H1 (cell line): Measurements from ENCODE around the gene SSH2. TPM values are rescaled to one million over a fixed set of nuclear protein-coding genes. Genes with fewer than 3 reads are reported as not detected.

ENCODE experiments used
- CTCF ChIA-PET: fragments of 300-600 bp; sonication (Branson Sonifier 250); formaldehyde crosslinking; loops from one replicate; lab custom pipeline; 2021; ENCODE audit not compliant: partially characterized antibody; lab: Charles Lee
- POLR2A ChIA-PET: fragments of 300-600 bp; sonication (Branson Sonifier 250); formaldehyde crosslinking; loops from one replicate; lab custom pipeline; 2021; ENCODE audit warnings: inconsistent platforms; ENCODE audit not compliant: partially characterized antibody; lab: Charles Lee
- DNase-seq, 2 experiments: peaks; one replicate each; pipeline versions ENCODE4 v3.0.0 to v3.0.0-alpha.2; 2010 to 2022; ENCODE audit warnings: low spot score in 2 of 2, low read depth in 1 of 2, mixed read lengths in 1 of 2
- FAIRE-seq: peaks from 2 replicates; lab custom pipeline; 2011; peaks lifted over from hg19 to GRCh38; lab: Jason Lieb, UNC
- H2AFZ ChIP-seq: 2 replicates; pipeline ENCODE4 v1.8.1; 2012; ENCODE audit warnings: low read length, inconsistent platforms
- H2AK5ac ChIP-seq: 2 replicates; pipeline ENCODE4 v1.6.1; 2013; ENCODE audit warnings: low read depth, low read length
- H2BK120ac ChIP-seq: replicated peaks from 2 replicates; pipeline ENCODE3; 2013; ENCODE audit warnings: low read depth, low read length, inconsistent platforms
- H2BK12ac ChIP-seq: 2 replicates; pipeline ENCODE4 v1.6.1; 2013; ENCODE audit warnings: low read depth, low read length
- H2BK15ac ChIP-seq: 2 replicates; pipeline ENCODE4 v1.6.1; 2013; ENCODE audit warnings: low read length
- H2BK20ac ChIP-seq: 2 replicates; pipeline ENCODE4 v1.6.1; 2013; ENCODE audit warnings: low read length
- H2BK5ac ChIP-seq: 2 replicates; pipeline ENCODE4 v1.6.1; 2013; ENCODE audit warnings: low read depth, low read length
- H3K14ac ChIP-seq: 2 replicates; pipeline ENCODE4 v1.6.1; 2013; ENCODE audit warnings: inconsistent platforms; ENCODE audit not compliant: insufficient read length
- H3K18ac ChIP-seq: 2 replicates; pipeline ENCODE4 v1.6.1; 2013; ENCODE audit warnings: low read length; ENCODE audit errors: extremely low read depth
- H3K23ac ChIP-seq: 2 replicates; pipeline ENCODE4 v1.6.1; 2013; ENCODE audit warnings: inconsistent platforms; ENCODE audit not compliant: insufficient read length
- H3K23me2 ChIP-seq: 2 replicates; pipeline ENCODE4 v1.6.1; 2013; ENCODE audit warnings: low read depth, low read length
- H3K27ac ChIP-seq: 2 replicates; pipeline ENCODE4 v1.6.1; 2011; ENCODE audit warnings: low read depth, low read length, inconsistent platforms
- H3K27me3 ChIP-seq, 4 experiments: replicated peaks in 1 of 4; 1 replicate in 1 of 4; 2 replicates in 3 of 4; pipeline versions ENCODE4 v1.6.1 to v1.8.1; 2011 to 2013; ENCODE audit warnings: low read length in 3 of 4, mild to moderate bottlenecking in 3 of 4, inconsistent platforms in 2 of 4, mixed read lengths in 2 of 4, moderate library complexity in 1 of 4; ENCODE audit not compliant: control insufficient read depth in 3 of 4, insufficient read depth in 3 of 4; ENCODE audit errors: extremely low read depth in 1 of 4
- H3K36me3 ChIP-seq, 4 experiments: 2 replicates each; pipeline versions ENCODE4 v1.6.1 to v1.8.1; 2011 to 2013; ENCODE audit warnings: mild to moderate bottlenecking in 4 of 4, low read length in 3 of 4, moderate library complexity in 2 of 4, control low read depth in 1 of 4, inconsistent platforms in 1 of 4; ENCODE audit not compliant: insufficient read depth in 4 of 4, control insufficient read depth in 2 of 4
- H3K4ac ChIP-seq: replicated peaks from 2 replicates; pipeline ENCODE3; 2013; ENCODE audit warnings: low read length, low read depth, mixed read lengths, inconsistent platforms; ENCODE audit not compliant: insufficient read length
- H3K4me1 ChIP-seq, 4 experiments: replicated peaks in 1 of 4; 1 replicate in 1 of 4; 2 replicates in 3 of 4; pipeline versions ENCODE4 v1.6.1 to v1.8.1; 2011 to 2013; ENCODE audit warnings: low read length in 3 of 4, inconsistent platforms in 2 of 4, mixed read lengths in 1 of 4; ENCODE audit not compliant: insufficient read depth in 4 of 4, control insufficient read depth in 3 of 4
- H3K4me2 ChIP-seq, 2 experiments: 2 replicates each; pipeline versions ENCODE4 v1.6.1 to v1.8.1; 2011 to 2013; ENCODE audit warnings: low read depth in 2 of 2, low read length in 2 of 2, control low read depth in 1 of 2, inconsistent platforms in 1 of 2, mild to moderate bottlenecking in 1 of 2; ENCODE audit not compliant: insufficient read depth in 1 of 2
- H3K4me3 ChIP-seq, 4 experiments: fragments of 200-600, 300-600 bp in 1 of 4; sonication (generic), shearing (Covaris generic), sonication (Bioruptor Twin) in 1 of 4; 2 replicates each; pipeline versions ENCODE4 v1.5.1 to v1.8.1; 2011 to 2016; ENCODE audit warnings: low read length in 4 of 4, low read depth in 3 of 4, control low read depth in 2 of 4, inconsistent platforms in 2 of 4, mild to moderate bottlenecking in 2 of 4, mixed read lengths in 1 of 4, moderate library complexity in 1 of 4; ENCODE audit not compliant: insufficient read depth in 2 of 4; ENCODE audit errors: extremely low read depth in 1 of 4
- H3K56ac ChIP-seq: replicated peaks from 2 replicates; pipeline ENCODE3; 2013; ENCODE audit warnings: low read depth, mild to moderate bottlenecking, mixed read lengths, low read length, inconsistent platforms; ENCODE audit not compliant: insufficient read length
- H3K79me1 ChIP-seq: 2 replicates; pipeline ENCODE4 v1.6.1; 2013; ENCODE audit warnings: low read depth, low read length, control low read depth
- H3K79me2 ChIP-seq, 2 experiments: 2 replicates each; pipeline versions ENCODE4 v1.6.1 to v1.8.1; 2012 to 2013; ENCODE audit warnings: low read length in 2 of 2, mild to moderate bottlenecking in 2 of 2, inconsistent platforms in 1 of 2; ENCODE audit not compliant: insufficient read depth in 2 of 2, control insufficient read depth in 1 of 2
- H3K9ac ChIP-seq, 4 experiments: replicated peaks in 1 of 4; 1 replicate in 1 of 4; 2 replicates in 3 of 4; pipeline versions ENCODE4 v1.6.1 to v1.8.1; 2011 to 2013; ENCODE audit warnings: low read depth in 3 of 4, low read length in 3 of 4, control low read depth in 2 of 4, mild to moderate bottlenecking in 2 of 4, moderate library complexity in 2 of 4, inconsistent platforms in 1 of 4; ENCODE audit errors: extremely low read depth in 1 of 4
- H3K9me3 ChIP-seq, 2 experiments: 2 replicates each; pipeline versions ENCODE4 v1.6.1 to v1.8.1; 2012 to 2013; ENCODE audit warnings: mild to moderate bottlenecking in 2 of 2, moderate library complexity in 2 of 2, control low read depth in 1 of 2, inconsistent platforms in 1 of 2, low read depth in 1 of 2, low read length in 1 of 2, mixed read lengths in 1 of 2; ENCODE audit not compliant: insufficient read depth in 2 of 2
- H4K20me1 ChIP-seq, 2 experiments: replicated peaks in 1 of 2; 2 replicates each; pipeline versions ENCODE3 to v1.8.1; 2011 to 2013; ENCODE audit warnings: inconsistent platforms in 2 of 2, low read length in 2 of 2, mild to moderate bottlenecking in 1 of 2; ENCODE audit not compliant: insufficient read depth in 2 of 2, control insufficient read depth in 1 of 2
- H4K5ac ChIP-seq: 2 replicates; pipeline ENCODE4 v1.6.1; 2013; ENCODE audit warnings: low read length, low read depth, mixed read lengths, inconsistent platforms; ENCODE audit not compliant: insufficient read length
- H4K8ac ChIP-seq: 2 replicates; pipeline ENCODE4 v1.8.0; 2013; ENCODE audit warnings: mild to moderate bottlenecking, moderate library complexity, low read length, inconsistent platforms; ENCODE audit not compliant: insufficient read depth; ENCODE audit errors: extremely low read depth
- H4K91ac ChIP-seq: replicated peaks from 2 replicates; pipeline ENCODE3; 2013; ENCODE audit warnings: low read length, mixed read lengths, inconsistent platforms; ENCODE audit not compliant: insufficient read length
- BRCA1 ChIP-seq: IDR thresholded peaks from 2 replicates; pipeline ENCODE4 v1.6.1; 2012; ENCODE audit warnings: low read depth, low read length, improper control_type of control experiment
- CBX8 ChIP-seq: fragments of 300-800, 300-1000 bp; sonication (generic); IDR thresholded peaks from 2 replicates; pipeline ENCODE4 v1.7.1; 2016; ENCODE audit warnings: low read depth, low read length, borderline replicate concordance
- CHD1 ChIP-seq: IDR thresholded peaks from 2 replicates; pipeline ENCODE4 v1.6.1; 2012; ENCODE audit warnings: low read depth, low read length, improper control_type of control experiment
- CHD2 ChIP-seq: IDR thresholded peaks from 2 replicates; pipeline ENCODE4 v1.6.1; 2012; ENCODE audit warnings: low read length, improper control_type of control experiment
- KDM1A ChIP-seq: fragments of 200-600, 300-600 bp; sonication (generic); IDR thresholded peaks from 2 replicates; pipeline ENCODE4 v1.7.1; 2016; ENCODE audit warnings: mild to moderate bottlenecking, low read length, borderline replicate concordance
- MAFK ChIP-seq: IDR thresholded peaks from 2 replicates; pipeline ENCODE4 v1.6.1; 2012; ENCODE audit warnings: low read depth, mild to moderate bottlenecking, improper control_type of control experiment, low read length
- NANOG ChIP-seq: IDR thresholded peaks from 2 replicates; pipeline ENCODE4 v1.6.1; 2011; ENCODE audit warnings: low read length, low read depth, mild to moderate bottlenecking, inconsistent platforms; ENCODE audit not compliant: insufficient read depth, poor library complexity, severe bottlenecking
- SIRT6 ChIP-seq: IDR thresholded peaks from one replicate; pipeline ENCODE4 v1.7.1; 2012; ENCODE audit warnings: low read length, inconsistent platforms
- SIX5 ChIP-seq: IDR thresholded peaks from 2 replicates; pipeline ENCODE4 v1.6.1; 2011; ENCODE audit warnings: mild to moderate bottlenecking, low read depth, low read length
- TAF1 ChIP-seq: IDR thresholded peaks from 2 replicates; pipeline ENCODE4 v1.6.1; 2011; ENCODE audit warnings: mild to moderate bottlenecking, low read depth, low read length
- TBP ChIP-seq: IDR thresholded peaks from 2 replicates; pipeline ENCODE4 v1.6.1; 2011; ENCODE audit warnings: low read depth, low read length, improper control_type of control experiment
- WGBS, 2 experiments: shearing (Covaris generic) in 1 of 2; methylation state at CpG; one replicate each; pipeline versions ENCODE4 v1.1.6 to v1.1.7; 2013 to 2015; ENCODE audit warnings: low lambda C conversion rate in 2 of 2, mixed read lengths in 2 of 2, inconsistent platforms in 1 of 2, low coverage in 1 of 2, missing lambda C conversion rate in 1 of 2; ENCODE audit not compliant: insufficient replicate concordance in 2 of 2, insufficient coverage in 1 of 2, insufficient read length in 1 of 2; ENCODE audit errors: extremely low coverage in 1 of 2, missing lambda C conversion rate in 1 of 2; 5-methylcytosine and 5-hydroxymethylcytosine counted together
- polyA plus RNA-seq, 7 experiments: library from polyadenylated mRNA; depleted of rRNA in 3 of 7; stranded (reverse) in 5 of 7; unstranded in 2 of 7; fragments of >200 nt in 5 of 7; fragments of 200-250 nt in 2 of 7; gene quantifications; 1 replicate in 5 of 7; 2 replicates in 1 of 7; 4 replicates in 1 of 7; pipeline versions ENCODE4 v1.2.1 to v1.2.3, GENCODE V29; 2011 to 2013; ENCODE audit warnings: missing spikeins in 2 of 7, mixed read lengths in 2 of 7
- total RNA-seq: library from RNA; stranded (reverse); fragmentation: NEBNext Ultra II Directional; extraction: Animal tissue kit (Norgen Biotek cat#: 25700); gene quantifications from 2 replicates; pipeline ENCODE4 v1.2.1, GENCODE V29; 2021

SSH2 gene
- total and polyA plus RNA-seq, 2 of the 8 experiments (the other 6 are each of a cell fraction or from before 2014, with no cell fraction given) = 5.2 to 15.9 TPM

GRCh38 chr17:29577001-29577370 is 353.0 kb downstream of the SSH2 start:
- H3K23me2 ChIP-seq = no peaks in the 10 kb centered on the region; the same call in 1 of the 2 replicates
- H3K18ac ChIP-seq = no peak overlapping the region
- H4K20me1 ChIP-seq = peaks cover 0 to 5% of the 10 kb centered on the region in 2 experiments
- H2BK12ac ChIP-seq = no peak overlapping the region
- H3K79me1 ChIP-seq = no peaks in the 10 kb centered on the region
- H3K27ac ChIP-seq = no peak overlapping the region
- no peak overlapping the region for H3K4me2 ChIP-seq
- H3K23ac ChIP-seq = no peak overlapping the region
- H3K4me3 ChIP-seq = no peak overlapping the region
- H2BK5ac ChIP-seq = no peak overlapping the region
- no peaks in the 10 kb centered on the region for H3K9me3 ChIP-seq
- H3K9ac ChIP-seq = no peak overlapping the region
- ChIA-PET POLR2A (interaction anchor here (1.2 to 2.8 kb wide), 3 partner anchors 11 to 21 kb away, joined by 3 to 12 read pairs (median 8); partner anchors contain the start of gene ANKRD13B), CTCF (interaction anchor here (0.5 to 15.3 kb wide), 7 partner anchors 11 to 548 kb away, joined by 3 to 193 read pairs (median 7); partner anchors contain the start of genes ABHD15, ANKRD13B and CORO6)
- peaks cover 11 to 30% (median 15%) of the 10 kb centered on the region in 4 experiments; a peak in 6 of 8 replicates for H3K36me3 ChIP-seq
- no peak overlapping the region for H2AK5ac ChIP-seq
- H3K79me2 ChIP-seq = no peaks in the 10 kb centered on the region
- no peak overlapping the region for H2BK120ac ChIP-seq
- no peak overlapping the region for H3K56ac ChIP-seq
- H2BK15ac ChIP-seq = no peak overlapping the region
- H3K27me3 ChIP-seq = peaks cover 0 to 4% (median 2%) of the 10 kb centered on the region in 4 experiments; a peak in 2 of 7 replicates
- FAIRE-seq = no peak
- no peaks in the 10 kb centered on the region; a peak in 1 of 7 replicates for H3K4me1 ChIP-seq
- no peak overlapping the region for H4K91ac ChIP-seq
- no peak overlapping the region for H3K4ac ChIP-seq
- no peak for TF ChIP-seq NANOG
- TF ChIP-seq MAFK = no peak
- TF ChIP-seq BRCA1 = no peak
- no peak for TF ChIP-seq KDM1A
- TF ChIP-seq SIX5 = no peak
- no peak for TF ChIP-seq CBX8
- no peak for TF ChIP-seq SIRT6
- TF ChIP-seq CHD1 = no peak
- no peak for TF ChIP-seq TAF1
- no peak for TF ChIP-seq TBP
- no peak for TF ChIP-seq CHD2
- no peak overlapping the region for H2BK20ac ChIP-seq
- H3K14ac ChIP-seq = no peak overlapping the region
- no peak overlapping the region for H4K8ac ChIP-seq
- WGBS, 2 experiments = 92% methylated on average over 9 of the region's 9 CpGs; no CpG with 5 or more reads in 1 of the 2 experiments
- no peak overlapping the region for H2AFZ ChIP-seq
- H4K5ac ChIP-seq = no peak overlapping the region
- no peak for DNase-seq
